Measurements from ENCODE around the gene MYH13.

The MYH13 gene

DNA sequence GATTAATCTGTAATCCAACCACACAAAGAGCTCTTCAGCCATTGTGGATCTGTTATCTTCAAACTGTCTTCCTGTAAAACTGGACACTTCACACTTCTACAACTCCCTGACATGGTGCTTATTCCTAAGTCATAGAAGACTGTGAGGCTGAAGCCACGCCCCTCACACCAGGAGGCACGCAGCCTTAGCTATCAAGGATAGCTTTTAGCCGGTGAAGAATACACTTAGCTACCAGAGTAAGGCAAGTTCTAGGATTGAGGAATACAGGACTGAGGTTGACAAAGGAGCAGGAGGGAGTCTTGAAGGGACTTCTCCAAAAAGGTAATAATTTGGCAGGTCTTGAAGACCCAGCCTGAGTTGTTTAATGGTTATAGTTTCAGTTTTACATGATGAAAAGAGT lies 94.6 kb downstream of the MYH13 start:
- TF ChIP-seq CTCF (IDR thresholded peaks at IDR 0.05; ENCODE audit: borderline replicate concordance, insufficient read depth, low read depth, low read length), result no peak
- no peak overlapping the region for H3K4me3 ChIP-seq (ENCODE audit: low read depth, low read length)

DNA sequence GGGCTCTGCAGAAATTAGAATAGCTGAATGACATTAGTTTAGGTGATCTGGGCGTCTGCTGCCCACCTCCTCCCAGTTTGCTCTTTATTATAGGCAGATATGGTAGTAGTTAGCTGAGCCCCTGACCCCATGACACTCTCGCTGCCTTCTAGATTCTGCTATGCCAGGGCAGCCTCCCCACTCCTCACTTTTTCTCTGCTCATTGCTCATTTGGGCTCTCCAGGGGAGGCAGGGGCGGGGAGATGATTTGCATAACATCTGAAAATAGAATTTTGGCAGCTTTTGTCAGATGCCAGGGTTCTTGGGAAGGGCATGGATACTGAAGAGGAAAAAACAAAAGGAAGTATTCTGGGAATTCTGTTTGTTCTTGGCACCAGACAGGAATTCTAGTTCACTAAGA lies 96.4 kb downstream of the MYH13 start:
- no peak overlapping the region for H3K4me3 ChIP-seq (ENCODE audit: low read depth, low read length)
- no peak for TF ChIP-seq CTCF (IDR thresholded peaks at IDR 0.05; ENCODE audit: borderline replicate concordance, insufficient read depth, low read depth, low read length)

DNA sequence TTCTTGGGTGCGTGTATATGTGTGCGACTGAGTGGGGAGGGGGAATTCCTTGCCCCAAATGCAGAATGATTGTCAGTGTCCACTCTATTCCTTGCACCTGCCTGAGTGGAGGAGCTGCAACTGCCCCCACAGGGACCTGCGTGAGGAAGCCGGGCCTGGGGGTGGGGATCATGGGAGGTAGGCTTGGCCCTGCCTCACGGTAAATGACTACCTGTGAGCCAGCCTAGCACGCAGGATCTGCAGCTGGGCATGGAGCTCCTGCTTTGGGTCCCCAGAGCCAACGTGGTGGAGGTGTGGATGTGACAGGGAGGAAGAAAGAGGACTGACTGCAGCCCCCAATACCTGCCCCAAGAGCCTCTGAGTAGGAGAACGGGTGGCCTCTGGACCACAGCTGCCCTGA lies 97.4 kb downstream of the MYH13 start:
- no peak for TF ChIP-seq CTCF (IDR thresholded peaks at IDR 0.05; ENCODE audit: borderline replicate concordance, insufficient read depth, low read depth, low read length)
- H3K4me3 ChIP-seq (ENCODE audit: low read depth, low read length), result no peak overlapping the region

- no peak overlapping the region for H3K4me3 ChIP-seq (ENCODE audit: low read depth, low read length)
- no peak for TF ChIP-seq CTCF (IDR thresholded peaks at IDR 0.05; ENCODE audit: borderline replicate concordance, insufficient read depth, low read depth, low read length)
Observed at GRCh38 chr17:10271106-10271562, 101.7 kb downstream of the MYH13 start.

DNA sequence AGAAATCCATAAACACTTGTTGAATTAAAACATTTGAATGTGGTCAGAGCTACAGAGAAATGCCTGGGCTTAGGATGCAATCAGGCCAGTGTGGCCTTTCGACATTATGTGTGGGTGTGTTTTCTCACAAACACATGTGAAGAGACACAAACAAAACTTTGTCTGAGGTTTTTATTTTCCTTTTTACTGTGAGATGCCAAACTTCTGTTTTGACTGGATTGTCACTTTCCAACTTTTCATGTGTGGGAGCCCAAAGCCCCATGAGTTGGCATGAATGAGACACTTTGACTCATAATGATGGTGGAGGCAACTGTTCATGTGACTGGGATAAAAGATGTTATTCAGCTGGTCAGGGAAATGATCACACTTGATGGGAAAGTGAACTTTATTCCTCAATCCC lies 102.5 kb downstream of the MYH13 start:
- TF ChIP-seq CTCF (IDR thresholded peaks at IDR 0.05; ENCODE audit: borderline replicate concordance, insufficient read depth, low read depth, low read length), result no peak
- H3K4me3 ChIP-seq (ENCODE audit: low read depth, low read length), result no peak overlapping the region

DNA sequence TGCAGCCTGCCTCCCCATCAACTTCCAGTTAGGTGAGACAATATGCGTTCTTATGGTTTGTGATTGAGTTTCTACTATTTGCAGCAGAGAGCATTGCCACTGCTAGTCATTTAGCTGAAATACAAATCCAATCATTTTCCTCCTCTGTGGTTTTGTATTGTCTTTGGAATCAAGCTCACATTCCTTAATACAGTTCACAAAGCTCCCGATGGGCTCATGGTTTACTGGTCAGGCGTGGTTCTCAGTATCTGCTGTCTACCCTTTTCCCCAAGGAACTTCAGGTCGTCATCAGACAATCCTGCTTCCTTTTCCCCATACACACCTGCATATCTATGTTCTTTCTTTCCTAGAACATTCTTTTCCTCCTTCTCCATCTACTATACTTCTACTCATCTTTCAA lies 104.8 kb downstream of the MYH13 start:
- TF ChIP-seq CTCF (IDR thresholded peaks at IDR 0.05; ENCODE audit: borderline replicate concordance, insufficient read depth, low read depth, low read length), result no peak
- H3K4me3 ChIP-seq (ENCODE audit: low read depth, low read length), result no peak overlapping the region

DNA sequence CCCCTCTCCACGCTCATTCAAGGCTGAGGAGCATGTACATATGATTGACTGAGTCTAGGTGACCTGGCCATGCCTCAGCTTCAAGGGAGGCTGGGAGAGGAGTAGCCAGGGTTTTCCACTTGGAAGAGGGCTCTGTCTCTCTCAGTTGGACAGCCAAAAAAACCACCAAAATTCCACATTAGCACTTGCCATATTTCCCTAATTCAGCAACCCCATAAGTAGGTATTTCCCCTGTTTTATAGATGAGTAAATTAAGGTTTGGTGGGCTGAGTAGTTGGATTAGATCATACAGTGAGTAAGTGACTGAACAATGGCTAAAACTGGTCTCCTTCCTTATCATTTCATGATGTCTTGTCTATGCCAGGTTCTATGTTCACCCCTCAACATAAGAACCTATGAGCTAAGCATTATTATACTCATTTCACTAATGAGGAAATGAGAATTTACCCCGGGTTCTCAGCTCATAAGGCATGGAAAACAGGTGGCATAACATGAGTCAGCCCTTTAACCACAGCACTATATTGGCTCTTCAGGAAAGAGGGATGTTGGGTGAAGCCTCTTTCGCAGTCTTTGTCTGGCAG lies 106.4 kb downstream of the MYH13 start:
- no peak overlapping the region for H3K4me3 ChIP-seq (ENCODE audit: low read depth, low read length)
- TF ChIP-seq CTCF (IDR thresholded peaks at IDR 0.05; ENCODE audit: borderline replicate concordance, insufficient read depth, low read depth, low read length), result no peak
